DMS153 treated with DMSO at 0.1 percent for 48 hours (cell line): Measurements from ENCODE around the gene SLC1A7.

Experiments
- DNase-seq: peaks from one replicate; lab custom pipeline; 2025; ENCODE audit not compliant: unreplicated experiment; lab: John Stamatoyannopoulos, UW

SLC1A7 gene

DNA sequence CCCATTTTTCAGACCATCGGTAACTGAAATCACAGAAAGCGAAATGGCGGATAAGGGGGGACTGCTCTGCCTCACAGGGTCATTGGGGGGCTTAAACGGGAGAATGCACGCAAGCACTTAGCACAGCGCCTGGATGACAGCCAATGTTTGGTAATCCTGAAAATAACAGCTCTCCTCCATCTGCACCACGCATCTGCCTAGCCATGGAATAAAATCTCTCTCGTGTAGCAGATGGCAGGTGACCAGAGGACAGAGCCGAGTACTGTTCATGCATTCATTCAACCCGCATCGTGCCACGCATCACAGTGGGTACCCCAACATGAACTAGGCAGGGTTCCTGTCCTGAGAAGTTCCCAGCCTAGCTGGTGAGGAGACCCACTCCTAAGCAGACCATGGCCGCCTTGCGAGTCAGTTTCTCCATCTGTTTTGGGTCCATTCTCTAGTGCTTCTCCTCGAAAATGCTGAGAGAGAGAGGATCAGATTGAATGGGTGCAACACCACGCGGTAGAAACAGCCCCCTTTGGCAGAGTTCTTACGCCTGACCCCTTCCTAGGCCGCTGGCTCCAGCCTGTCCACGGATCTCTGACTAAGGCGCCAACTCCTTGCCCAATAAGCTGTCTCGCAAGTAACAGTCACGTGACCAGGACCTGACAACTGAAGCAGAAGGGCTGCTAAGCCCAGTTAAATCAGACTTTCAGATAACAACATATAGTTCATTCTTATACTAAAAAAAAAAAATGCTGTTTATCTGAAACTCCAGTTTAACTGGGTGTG lies 7.3 kb downstream of the SLC1A7 start:
- DNase-seq, result no peak

DNA sequence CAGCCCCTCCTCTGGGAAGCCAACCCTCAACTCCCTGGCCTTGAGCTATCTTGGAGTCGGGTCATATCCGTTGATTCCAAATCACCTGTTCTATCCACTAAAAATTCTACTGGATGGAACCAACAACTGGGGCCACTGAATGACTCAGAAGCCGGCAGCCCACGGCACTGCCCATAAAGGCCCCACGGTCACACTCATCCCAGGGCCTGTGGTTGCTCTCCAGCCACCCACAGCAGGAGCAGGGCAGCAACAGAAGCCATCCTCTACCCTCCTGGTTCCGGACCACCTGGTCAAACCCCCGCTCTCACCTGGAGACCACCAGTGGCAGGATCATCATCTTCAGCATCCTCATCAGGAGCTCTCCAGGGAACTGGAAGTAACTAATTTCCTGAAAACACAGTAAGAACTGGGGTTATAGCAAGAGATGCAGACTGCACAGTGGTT lies 8.4 kb downstream of the SLC1A7 start:
- DNase-seq, result no peak

DNA sequence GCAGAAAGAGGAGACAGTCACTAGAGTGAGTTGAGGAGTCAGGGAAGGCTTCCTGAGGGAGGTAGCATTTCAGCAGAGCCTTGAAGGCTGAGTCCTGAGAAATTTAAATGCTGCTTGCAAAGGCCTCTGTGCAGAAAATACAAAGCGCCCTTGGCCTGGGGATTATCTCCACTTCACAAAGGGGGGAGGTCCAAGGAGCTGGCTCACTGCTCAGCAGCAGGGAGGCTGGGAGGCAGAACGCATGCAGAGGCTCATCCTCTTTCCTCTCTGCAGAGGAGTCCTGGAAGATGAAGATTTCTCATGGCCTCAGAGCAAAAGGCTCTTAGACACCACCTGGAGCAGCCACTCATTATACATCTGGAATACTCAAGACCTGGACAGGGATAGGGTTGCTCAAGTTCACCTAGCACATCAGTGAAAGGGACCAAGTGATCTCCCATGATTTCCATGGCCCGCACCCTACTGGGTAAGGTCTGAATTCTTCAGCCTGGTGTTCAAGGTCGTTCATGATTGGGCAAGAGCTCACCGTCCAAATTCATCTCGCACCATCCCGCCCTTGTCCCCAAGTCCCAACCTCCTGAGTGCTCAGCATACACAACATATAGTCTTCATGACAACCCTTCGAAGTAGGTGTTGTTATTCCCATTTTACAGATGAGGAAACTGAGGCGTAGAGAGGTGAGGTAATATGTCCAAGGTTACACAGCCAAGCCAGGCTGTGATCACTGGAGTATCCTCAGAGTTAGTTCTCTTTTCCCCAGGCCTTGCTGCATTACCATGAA lies 9.0 kb downstream of the SLC1A7 start:
- DNase-seq, result no peak

DNA sequence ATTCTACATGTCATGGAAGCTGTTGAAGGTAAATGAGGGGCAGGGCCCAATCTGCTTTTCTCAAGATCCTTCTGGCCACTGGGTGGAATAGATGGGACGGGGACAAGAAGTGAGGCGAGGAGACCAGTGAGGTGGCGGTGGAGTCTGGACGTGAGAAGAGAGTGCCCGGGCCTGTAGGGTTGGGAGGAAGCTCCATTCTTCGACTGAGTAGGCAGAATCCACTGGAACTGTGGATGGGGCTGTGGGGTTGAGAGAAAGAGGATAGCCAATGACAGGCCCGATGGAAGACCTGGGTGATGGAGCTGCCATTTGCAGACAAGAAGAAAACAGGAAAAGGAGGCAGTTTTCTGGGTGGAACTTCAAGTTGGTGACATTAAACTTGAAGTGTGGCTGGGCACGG lies 10.3 kb downstream of the SLC1A7 start:
- DNase-seq, result no peak

DNA sequence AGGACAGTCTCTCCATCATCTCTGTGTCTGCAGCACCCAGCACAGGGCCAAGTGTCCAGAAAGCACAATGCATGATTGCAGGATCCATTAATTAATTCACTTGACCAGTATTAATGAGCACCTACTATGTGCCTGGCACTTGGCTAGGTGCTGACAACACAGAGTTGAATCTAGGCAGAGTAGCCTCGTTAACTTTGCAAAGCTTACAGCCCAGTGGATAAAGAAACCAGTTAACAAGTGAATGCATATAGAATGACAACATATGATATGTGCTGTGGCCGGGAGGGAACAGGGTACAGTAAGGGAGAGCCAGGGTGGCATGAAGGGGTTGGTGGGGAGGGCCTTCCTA lies 10.9 kb downstream of the SLC1A7 start:
- no peak for DNase-seq

DNA sequence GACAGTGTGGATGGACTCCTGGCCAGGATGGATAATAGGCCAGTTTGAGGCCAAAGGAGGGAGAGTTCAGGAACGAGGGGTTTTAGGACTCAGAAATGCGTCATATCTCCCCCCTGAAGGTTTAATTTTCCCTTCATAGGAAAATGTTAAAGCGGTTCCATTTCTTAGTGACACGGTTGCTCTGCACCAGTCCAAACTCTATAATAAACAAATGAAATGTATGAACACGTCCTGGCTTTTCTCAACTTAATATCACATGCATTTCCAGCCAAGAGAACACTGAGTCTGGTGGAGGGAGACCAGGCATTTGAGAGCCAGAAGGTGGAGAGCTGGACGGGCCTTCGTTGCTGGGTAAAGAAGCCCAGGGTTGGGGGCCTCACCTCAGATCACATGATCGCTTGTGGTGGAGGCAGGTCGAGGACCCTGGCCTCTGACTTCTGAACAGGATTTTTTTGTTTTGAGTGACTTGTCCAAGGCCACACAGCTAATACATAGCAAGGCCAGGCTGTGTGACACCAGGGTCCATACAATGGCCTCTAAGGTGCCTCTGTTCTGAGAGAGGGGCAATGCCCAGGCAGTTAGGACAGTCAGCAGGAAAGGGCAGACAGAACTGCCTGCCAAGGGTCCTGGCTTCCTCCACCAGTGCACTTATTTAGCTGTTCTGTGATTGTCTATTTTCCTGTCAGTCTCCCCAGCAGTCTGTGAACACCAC lies 11.4 kb downstream of the SLC1A7 start:
- no peak for DNase-seq

DNA sequence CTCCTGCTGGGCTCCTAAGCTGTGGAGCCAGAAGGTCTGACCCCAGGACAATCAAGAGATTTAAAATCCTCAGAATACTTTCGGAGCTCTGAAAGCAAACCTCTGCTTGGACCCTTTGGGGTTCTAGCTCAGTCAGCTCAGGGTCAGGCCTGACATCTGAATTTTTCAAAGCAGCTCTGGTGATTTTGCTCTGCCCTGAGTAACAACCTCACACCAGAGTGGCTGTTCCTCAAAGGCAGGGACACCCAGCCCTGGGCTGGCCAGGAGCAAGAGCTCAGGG lies 11.9 kb downstream of the SLC1A7 start:
- DNase-seq, result no peak

DNA sequence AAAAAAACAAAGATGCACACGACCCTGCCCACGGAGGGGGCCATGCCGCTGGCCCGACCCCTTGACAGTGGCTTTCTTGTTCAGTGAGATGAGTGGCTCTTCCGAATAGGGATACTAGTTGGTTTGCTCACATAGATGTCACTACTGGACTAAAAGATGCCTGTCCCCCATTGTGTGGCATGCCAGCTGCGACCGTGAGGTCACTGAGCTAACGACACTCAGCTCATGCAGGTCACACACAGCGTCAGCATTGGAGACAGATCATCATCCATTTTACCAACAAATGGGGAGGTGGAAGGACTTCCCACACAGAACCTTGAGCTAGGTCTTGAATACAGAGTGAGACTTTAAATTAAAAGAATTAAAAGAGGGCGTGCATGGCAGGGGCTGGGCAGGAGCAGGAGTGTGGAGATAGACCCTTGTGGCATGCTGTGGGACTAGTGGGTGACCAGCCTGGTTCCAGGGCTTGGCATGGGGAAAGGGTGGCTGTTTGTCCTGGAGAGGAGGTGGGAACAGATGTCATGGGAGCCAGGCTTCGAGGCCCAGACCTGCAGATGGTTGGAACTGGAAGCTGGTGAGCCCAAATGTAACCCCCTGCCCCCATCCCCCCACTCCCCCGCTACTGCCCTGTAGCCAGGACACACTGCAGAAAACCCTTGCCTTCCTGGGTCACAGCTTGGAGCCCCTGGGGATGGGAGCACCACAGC lies 12.4 kb downstream of the SLC1A7 start:
- no peak for DNase-seq

DNA sequence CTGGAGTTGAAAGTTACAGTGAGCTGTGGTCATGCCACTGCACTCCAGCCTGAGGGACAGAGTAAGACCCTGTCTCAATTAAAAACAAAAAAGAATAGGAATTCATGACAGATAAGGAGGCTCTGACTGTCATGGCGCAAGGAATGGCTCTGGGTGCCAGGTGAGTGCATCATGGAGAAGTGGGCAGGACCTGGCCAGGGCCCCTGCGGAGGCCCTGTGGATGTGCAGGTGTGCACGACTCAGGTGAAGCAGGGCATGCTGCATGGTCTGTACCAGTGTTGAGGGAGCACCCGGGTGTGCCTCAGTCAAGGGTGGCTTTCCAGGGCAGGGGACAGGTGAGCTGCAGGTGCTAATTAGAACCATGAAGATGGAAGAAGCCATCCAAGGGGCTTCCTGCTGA lies 14.0 kb downstream of the SLC1A7 start:
- no peak for DNase-seq

DNA sequence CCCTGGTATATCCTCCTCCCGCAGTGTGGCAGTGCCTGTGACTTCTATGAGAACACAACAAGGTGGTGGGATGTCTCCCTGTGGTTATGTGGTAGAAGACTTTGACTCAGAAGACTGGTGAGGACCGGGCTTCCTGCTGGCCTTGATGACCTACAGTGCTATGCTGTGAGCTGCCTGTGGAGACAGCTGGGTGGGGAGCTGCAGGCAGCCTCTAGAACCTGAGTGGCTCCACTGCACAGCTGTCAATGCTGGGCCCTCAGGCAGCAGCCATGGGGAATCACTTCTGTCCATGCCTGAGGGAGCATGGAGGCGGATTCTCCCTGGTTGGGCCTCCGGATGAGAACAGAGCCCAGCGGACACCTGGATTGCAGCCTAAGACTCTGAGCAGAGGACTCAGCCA lies 14.9 kb downstream of the SLC1A7 start:
- DNase-seq, result no peak

DNA sequence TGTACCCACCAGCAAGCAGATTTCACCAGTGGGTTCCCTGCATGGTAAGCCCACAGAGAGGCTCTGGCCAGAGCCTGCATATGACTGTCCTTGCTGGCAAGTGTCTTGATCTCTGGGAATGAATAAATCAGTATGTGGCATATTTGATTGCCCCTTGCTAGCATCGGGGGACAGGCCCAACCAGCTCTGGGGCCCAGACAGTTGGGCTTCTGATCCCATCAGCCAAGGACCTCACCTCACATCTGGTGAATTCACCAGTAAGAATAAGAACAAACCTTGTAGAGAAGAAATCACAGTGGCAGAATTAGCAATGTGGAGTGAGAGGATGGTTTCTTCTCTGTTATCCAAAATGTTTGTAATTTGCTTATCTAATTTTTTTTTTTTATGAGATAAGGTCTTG lies 15.9 kb downstream of the SLC1A7 start:
- DNase-seq, result no peak

DNA sequence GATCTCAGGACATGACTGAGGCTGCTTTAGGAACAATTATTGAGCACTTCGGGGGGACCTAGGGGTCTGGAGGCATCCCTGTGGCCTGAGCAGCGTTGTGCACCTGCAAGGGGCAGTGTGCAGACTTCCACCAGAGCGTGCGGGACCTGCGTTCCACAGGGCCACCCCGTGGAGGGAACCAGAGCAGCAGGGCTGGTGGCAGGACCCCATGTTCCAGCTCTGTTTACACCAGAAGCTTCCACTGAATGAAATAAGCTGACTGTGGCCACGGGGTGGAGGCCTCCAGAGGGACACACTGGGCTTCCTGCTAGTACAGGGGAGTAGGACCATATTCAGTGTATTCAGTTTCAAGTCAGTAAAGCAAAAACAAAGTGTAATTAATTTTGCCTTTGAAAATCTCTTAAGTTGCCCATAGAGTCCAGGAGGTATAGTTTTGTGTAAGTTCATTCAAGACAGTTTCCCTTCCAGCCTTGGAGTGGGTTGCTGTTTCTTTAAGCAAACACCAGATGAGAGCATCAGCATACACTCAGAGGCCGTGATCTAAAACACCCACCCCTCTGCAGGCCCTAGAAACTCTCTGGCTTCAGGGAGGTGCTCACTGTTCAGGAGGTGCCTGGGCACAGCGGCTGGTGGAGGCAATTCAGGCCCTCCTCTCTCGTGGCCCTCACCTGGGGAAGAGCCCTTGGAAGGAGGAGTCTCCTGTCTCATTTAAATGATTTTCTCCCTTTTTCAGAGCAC lies 16.6 kb downstream of the SLC1A7 start:
- DNase-seq, result no peak

DNA sequence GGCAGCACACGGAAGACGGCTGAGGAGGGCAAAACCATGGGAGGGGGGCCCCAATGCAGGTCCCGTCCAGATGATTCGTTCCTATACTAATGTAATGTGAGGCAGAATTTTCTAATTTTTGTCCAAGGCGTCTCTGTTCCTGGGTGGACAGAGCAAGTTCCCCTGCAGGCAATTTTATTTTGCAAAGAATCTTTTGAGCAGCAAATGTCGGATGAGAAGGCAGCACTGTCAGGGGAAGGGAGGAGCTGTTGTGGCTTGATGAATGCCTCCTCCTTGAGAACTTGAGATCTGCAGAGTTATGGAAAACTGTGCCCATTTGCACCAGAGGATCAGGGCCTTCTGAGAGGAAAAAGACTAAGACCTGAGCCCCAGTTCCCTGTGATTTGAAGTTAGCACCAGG lies 17.3 kb downstream of the SLC1A7 start:
- DNase-seq, result no peak

DNA sequence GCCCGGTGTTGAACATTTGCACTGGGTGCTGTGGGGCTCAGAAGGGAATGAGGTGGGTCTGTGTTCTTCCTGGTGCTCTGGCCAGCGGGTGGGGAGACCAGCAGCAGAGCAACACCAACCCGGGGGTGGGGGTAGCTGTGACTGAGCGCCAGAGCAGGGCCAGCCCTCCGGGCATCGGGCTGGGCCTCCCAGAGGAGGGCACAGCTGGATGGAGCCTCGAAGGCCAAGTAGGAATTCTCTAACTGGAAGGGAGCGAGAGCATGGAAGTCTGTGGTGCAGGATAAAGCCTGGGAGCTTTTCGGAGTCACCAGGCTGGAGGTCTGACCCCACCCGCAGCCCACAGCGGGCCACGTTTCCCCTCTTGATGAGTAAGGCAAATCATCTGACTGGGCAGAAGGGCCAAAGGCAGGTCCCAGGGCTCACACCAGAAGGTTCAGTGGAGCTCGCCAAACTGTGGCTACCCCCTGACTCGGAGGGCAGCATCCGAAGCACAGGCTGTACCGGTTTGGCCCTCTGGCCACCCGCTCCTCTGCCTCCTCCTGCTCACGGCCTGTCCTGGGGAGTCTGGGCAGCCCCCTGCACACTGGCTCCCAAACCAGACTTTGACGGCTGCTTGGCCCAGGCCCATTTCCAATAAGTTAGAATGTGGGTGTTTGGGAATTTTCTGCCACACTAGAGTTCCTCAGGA lies 18.8 kb downstream of the SLC1A7 start:
- DNase-seq, result no peak

DNA sequence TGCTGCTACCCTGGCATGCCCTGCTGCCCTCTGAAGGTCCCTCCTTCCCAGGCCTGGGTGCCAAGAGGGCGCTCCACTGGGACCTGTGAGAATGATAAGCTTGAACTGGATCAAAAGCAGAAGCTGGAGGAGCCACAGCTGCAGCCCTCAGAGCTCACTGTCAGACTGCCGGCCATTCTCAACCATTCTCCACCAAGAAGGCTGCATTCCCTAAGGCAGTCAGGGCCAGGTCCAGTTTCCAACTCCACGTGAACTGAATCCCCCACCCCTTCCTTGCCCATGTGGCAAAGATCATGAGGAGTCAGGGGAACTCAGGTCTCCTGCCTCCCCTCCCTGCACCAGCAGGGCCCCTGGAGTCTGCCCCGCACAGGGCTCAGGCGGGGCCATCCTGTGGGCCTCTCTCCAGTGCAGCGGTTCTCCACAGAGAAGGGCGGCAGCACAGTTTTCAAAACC lies 19.5 kb downstream of the SLC1A7 start:
- no peak for DNase-seq

DNA sequence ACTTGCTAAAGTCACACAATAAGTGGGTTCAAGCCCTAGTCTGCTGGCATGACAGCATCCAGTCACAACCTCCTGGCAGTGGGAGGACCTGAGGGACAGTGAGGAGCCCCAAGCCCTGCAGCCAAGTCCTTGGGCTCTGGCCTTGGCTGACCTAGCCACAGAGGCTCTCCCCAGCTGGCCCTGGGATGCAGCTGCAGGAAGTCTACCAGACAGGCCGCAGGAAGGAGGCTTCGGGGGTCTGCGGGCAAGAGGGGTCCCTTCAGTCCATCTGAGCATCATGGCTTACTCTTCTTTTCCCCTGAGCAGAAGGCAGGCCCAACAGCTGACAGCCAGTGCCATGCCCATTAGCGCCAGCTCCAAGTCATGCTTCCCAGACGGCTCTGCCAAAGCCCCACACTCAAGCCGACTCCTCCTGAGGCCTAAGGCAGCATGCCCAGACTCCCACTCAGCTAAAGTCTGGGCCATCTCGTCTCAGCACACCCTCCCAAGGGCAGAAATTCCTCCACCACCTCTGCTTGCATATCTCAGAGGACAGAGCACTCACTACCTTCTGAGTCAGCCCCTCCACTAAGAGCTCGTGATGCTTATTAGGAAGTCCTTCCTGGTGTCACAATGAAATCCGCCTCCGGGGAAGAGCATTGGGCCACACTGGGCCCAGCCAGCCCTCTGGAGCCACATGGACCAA lies 20.1 kb downstream of the SLC1A7 start:
- no peak for DNase-seq

DNA sequence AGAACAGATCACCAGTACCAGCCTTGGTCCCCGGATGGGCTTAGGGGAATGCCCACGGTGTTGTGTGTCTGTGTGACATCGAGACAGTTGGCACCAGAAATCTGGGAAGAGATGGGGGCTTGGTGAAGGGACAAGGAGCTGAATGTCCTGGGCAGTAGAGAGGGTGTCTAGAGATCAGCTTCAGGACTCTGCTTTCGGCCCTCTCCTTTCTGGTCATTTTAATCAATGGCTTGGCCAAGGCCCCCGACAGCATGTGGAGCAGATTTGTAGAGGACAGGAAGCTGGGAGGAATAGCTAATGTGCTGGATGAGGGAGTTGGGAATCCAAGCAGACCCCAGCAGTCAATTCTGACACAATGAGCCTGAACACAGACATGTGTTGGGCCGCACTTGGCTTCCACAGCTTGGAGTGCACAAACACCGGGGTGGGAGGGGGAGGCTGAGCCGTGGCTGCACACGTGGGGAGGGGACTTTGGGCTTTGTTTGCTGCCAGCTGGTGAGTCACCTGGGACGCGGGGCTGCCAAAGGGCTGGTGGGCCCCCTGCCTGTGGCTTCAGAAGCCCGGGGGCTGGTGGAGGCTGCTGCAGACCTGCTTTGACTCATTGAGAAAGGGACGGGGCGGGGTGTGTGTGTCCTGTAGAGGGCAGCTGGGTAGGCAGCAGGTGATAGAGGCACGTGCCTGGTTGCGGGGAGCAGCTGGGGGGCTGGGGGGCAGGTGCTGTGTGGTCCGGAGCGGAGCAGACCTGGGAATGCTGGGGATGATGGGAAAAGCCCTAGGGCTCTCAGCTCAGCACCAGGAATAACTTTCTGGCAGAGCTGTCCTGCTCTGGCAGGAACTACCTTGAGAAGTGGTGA lies 20.9 kb downstream of the SLC1A7 start:
- DNase-seq, result no peak

DNA sequence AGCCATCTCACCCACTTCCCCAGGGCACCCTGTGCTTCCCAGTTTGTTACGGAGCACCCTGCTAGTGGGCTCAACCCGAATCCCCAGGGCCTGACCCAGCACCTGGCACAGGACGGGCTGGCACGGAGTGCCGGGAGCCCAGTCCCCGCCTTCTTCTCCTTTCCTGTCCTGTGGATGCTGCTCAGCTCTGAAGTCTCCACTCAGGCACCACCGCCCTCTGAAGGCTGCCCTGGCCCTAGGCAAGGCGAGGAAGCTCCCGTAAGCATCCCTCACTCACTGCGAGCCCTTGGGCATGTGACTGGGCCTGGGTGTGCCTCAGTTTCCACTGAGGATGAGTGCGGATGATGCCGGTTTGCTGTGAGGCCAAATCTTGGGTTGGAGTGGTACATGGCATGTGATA lies 21.8 kb downstream of the SLC1A7 start:
- no peak for DNase-seq

DNA sequence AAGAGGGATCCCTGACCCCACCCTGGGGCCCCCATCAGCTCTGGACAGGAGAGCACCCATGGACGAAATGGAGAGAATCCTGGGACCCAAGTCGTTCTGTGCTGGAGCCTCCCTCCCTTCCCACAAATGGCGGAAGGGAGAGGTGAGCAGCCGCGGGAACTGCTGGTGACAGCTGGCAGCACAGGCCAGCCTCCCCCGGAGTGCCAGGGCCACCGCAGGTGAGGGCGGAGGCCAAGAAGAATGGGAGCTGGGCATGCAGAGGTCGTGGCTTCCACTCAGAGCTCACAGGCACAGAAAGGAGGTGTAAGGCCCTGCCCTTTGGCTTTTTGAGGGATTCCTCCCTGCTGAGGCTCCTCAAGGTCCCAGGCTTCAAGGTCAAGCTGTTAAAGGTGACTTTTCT lies 24.6 kb downstream of the SLC1A7 start:
- DNase-seq, result no peak
